ENCODE measurements around the gene TBC1D1. TPM values are rescaled to one million over a fixed set of nuclear protein-coding genes. Genes with fewer than 3 reads are reported as not detected.
A peak's percentile ranks its signal among the peaks of the same experiment; 100 is the strongest.

The TBC1D1 gene
- total and polyA plus RNA-seq, 5 experiments from 2014 or later: 18.4 to 53.8 (median 27.2) TPM

GRCh38 chr4:38180456-38180855 is 289.6 kb downstream of the TBC1D1 start:
- POLR2A ChIA-PET: interaction anchor here (0.9 to 1.6 kb wide), 2 partner anchors 139 to 495 kb away, joined by 3 to 8 read pairs; no protein-coding TSS in a partner anchor
- H3K4me3 Mint-ChIP-seq: no peak overlapping the region
- H3K27ac Mint-ChIP-seq: no peak overlapping the region
- H3K9me3 Mint-ChIP-seq: no peaks in the 10 kb centered on the region
- no peaks in the 10 kb centered on the region for H3K36me3 Mint-ChIP-seq
- DNase-seq (no peak), ATAC-seq (no peak)
- peaks cover 26 to 39% (median 37%) of the 10 kb centered on the region in 4 donors for H3K4me1 Mint-ChIP-seq
- no peaks in the 10 kb centered on the region for H3K27me3 Mint-ChIP-seq

DNA sequence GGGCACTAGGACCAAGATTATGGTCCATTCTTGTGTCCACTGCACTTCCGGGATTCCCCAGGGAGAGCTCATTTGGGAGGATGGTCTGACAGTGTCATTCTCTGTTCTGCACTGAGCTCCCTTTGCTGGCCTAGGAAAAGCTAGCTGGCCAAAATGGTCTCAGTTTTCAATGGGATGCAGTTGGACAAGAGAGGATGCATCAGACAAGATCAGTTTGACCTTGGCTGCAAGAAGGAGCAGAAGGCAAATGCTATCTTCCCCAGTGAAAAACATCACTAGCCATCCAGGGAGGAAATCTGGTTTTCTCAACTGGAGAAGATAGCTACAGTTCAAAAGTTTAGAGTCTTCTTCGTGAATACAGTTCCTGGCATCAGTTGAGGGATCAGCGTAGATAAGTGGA is 290.4 kb downstream of the TBC1D1 start:
- POLR2A ChIA-PET: no interaction called here
- ATAC-seq (no peak), DNase-seq (no peak)
- Mint-ChIP-seq H3K27me3 (no peaks in the 10 kb centered on the region), H3K4me1 (peaks cover 26 to 35% (median 33%) of the 10 kb centered on the region in 4 donors), H3K9me3 (no peaks in the 10 kb centered on the region), H3K36me3 (no peaks in the 10 kb centered on the region), H3K4me3 (no peak overlapping the region), H3K27ac (peak overlapping the region in 1 of 10 donors; percentile 84)

DNA sequence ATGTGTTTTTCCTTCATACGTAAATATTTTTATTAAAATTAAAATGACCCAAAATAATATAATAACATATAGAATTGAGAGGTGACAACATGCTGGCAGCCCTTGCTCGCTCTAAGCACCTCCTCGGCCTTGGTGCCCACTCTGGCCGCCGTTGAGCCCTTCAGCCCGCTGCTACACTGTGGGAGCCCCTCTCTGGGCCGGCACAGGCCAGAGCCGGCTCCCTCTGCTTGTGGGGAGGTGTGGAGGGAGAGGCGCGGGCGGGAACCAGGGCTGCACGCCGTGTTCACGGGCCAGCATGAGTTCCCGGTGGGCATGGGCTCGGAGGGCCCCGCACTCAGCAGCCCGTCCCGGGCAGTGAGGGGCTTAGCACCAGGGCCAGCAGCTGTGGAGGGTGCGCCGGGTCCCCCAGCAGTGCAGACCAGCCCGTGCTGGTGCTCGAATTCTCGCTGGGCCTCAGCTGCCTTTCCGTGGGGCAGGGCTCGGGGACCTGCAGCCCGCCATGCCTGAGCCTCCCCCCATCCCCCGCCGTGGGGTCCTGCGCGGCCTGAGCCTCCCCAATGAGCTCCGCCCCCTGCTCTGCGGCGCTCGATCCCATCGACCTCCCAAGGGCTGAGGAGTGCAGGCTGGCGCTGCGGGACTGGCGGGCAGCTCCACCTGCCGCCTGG is 291.6 kb downstream of the TBC1D1 start:
- Mint-ChIP-seq H3K27me3 (no peaks in the 10 kb centered on the region), H3K4me3 (no peak overlapping the region), H3K4me1 (peaks cover 20 to 27% (median 23%) of the 10 kb centered on the region in 4 donors), H3K27ac (no peak overlapping the region), H3K36me3 (no peaks in the 10 kb centered on the region), H3K9me3 (no peaks in the 10 kb centered on the region)
- ATAC-seq (no peak), DNase-seq (no peak)
- POLR2A ChIA-PET: interaction anchor here (0.6 kb wide), 1 partner anchor 108 kb away, joined by 3 read pairs; no protein-coding TSS in a partner anchor

- no peak overlapping the region for H3K4me3 Mint-ChIP-seq
- no peaks in the 10 kb centered on the region for H3K36me3 Mint-ChIP-seq
- DNase-seq (no peak), ATAC-seq (no peak)
- no peak overlapping the region for H3K27ac Mint-ChIP-seq
- H3K4me1 Mint-ChIP-seq: peaks cover 5 to 9% (median 6%) of the 10 kb centered on the region in 4 donors
- POLR2A ChIA-PET: no interaction called here
- no peaks in the 10 kb centered on the region for H3K27me3 Mint-ChIP-seq
- H3K9me3 Mint-ChIP-seq: no peaks in the 10 kb centered on the region
Observed at GRCh38 chr4:38184404-38184803, 293.5 kb downstream of the TBC1D1 start.

GRCh38 chr4:38185406-38186144 is 294.7 kb downstream of the TBC1D1 start:
- Mint-ChIP-seq H3K9me3 (no peaks in the 10 kb centered on the region), H3K27ac (no peak overlapping the region), H3K27me3 (peaks cover 0 to 1% (median 0%) of the 10 kb centered on the region in 5 donors), H3K4me1 (peaks cover 0 to 3% (median 1%) of the 10 kb centered on the region in 4 donors), H3K36me3 (no peaks in the 10 kb centered on the region), H3K4me3 (no peak overlapping the region)
- POLR2A ChIA-PET: no interaction called here
- no peak for ATAC-seq
- no peak for DNase-seq

GRCh38 chr4:38188136-38188535 is 297.3 kb downstream of the TBC1D1 start:
- no peaks in the 10 kb centered on the region for H3K9me3 Mint-ChIP-seq
- peaks cover 0 to 4% (median 0%) of the 10 kb centered on the region in 5 donors for H3K27me3 Mint-ChIP-seq
- POLR2A ChIA-PET: no interaction called here
- DNase-seq (no peak), ATAC-seq (no peak)
- peaks cover 0 to 2% (median under 1%) of the 10 kb centered on the region in 4 donors for H3K4me1 Mint-ChIP-seq
- no peak overlapping the region for H3K27ac Mint-ChIP-seq
- no peaks in the 10 kb centered on the region for H3K36me3 Mint-ChIP-seq
- H3K4me3 Mint-ChIP-seq: no peak overlapping the region

GRCh38 chr4:38188631-38189101 is 297.8 kb downstream of the TBC1D1 start:
- H3K9me3 Mint-ChIP-seq: no peaks in the 10 kb centered on the region
- POLR2A ChIA-PET: no interaction called here
- H3K36me3 Mint-ChIP-seq: no peaks in the 10 kb centered on the region
- no peak overlapping the region for H3K4me3 Mint-ChIP-seq
- peaks cover 0 to 4% (median 0%) of the 10 kb centered on the region in 5 donors for H3K27me3 Mint-ChIP-seq
- DNase-seq (no peak), ATAC-seq (no peak)
- no peaks in the 10 kb centered on the region for H3K4me1 Mint-ChIP-seq
- no peak overlapping the region for H3K27ac Mint-ChIP-seq

Other genes with a start within 250 kb of the TBC1D1 start
- gene RELL1, start 204.7 kb upstream of the TBC1D1 start, total RNA-seq: 10 to 100 TPM; 27.2 to 27.9 TPM
- 1 to 10 TPM; 5.7 to 6.6 (median 5.8) TPM for gene RELL1, start 204.7 kb upstream of the TBC1D1 start, polyA plus RNA-seq
- gene PGM2, start 64.4 kb upstream of the TBC1D1 start, total RNA-seq: 10 to 100 TPM; 18.3 to 18.9 TPM
- gene PGM2, start 64.4 kb upstream of the TBC1D1 start, polyA plus RNA-seq: 10 to 100 TPM; 17.3 to 22.0 (median 17.9) TPM
- 1 to 10 TPM; 1.6 to 1.7 TPM for gene PTTG2, start 69.3 kb downstream of the TBC1D1 start, total RNA-seq
- gene PTTG2, start 69.3 kb downstream of the TBC1D1 start, polyA plus RNA-seq: not detected

Data from naive thymus-derived CD8-positive, alpha-beta T cell (primary cell).